Suprapubic skin (tissue), 4 donors: ENCODE data around the gene SLC8A1.

Experiments
- EP300 ChIP-seq: sonication (generic); formaldehyde crosslinking; IDR thresholded peaks from one replicate; pipeline ENCODE4 v1.6.1; 2017; ENCODE audit warnings: antibody characterized with exemption
- POLR2A ChIP-seq, 2 donors: fragments of 450-650 bp; IDR thresholded peaks; one replicate each; pipeline ENCODE4 v1.6.1; 2017; ENCODE audit warnings: antibody characterized with exemption in 2 of 2, mild to moderate bottlenecking in 2 of 2, moderate library complexity in 2 of 2
- POLR2AphosphoS5 ChIP-seq, 3 donors: sonication (generic); formaldehyde crosslinking; IDR thresholded peaks; one replicate each; pipeline ENCODE4 v1.6.1; 2017; ENCODE audit warnings: antibody characterized with exemption in 3 of 3
- TF ChIP-seq, protein P1 (sequence below), 2 donors: fragments of 200-600 bp in 1 of 2; fragments of 450-650 bp in 1 of 2; sonication (generic) in 1 of 2; IDR thresholded peaks; one replicate each; pipeline ENCODE4 v1.5.1; 2016 to 2019; ENCODE audit warnings: antibody characterized with exemption in 2 of 2, mild to moderate bottlenecking in 1 of 2, moderate library complexity in 1 of 2

- no peak for TF ChIP-seq POLR2A (IDR thresholded peaks at IDR 0.05)
- TF ChIP-seq, protein P1, sequence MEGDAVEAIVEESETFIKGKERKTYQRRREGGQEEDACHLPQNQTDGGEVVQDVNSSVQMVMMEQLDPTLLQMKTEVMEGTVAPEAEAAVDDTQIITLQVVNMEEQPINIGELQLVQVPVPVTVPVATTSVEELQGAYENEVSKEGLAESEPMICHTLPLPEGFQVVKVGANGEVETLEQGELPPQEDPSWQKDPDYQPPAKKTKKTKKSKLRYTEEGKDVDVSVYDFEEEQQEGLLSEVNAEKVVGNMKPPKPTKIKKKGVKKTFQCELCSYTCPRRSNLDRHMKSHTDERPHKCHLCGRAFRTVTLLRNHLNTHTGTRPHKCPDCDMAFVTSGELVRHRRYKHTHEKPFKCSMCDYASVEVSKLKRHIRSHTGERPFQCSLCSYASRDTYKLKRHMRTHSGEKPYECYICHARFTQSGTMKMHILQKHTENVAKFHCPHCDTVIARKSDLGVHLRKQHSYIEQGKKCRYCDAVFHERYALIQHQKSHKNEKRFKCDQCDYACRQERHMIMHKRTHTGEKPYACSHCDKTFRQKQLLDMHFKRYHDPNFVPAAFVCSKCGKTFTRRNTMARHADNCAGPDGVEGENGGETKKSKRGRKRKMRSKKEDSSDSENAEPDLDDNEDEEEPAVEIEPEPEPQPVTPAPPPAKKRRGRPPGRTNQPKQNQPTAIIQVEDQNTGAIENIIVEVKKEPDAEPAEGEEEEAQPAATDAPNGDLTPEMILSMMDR (IDR thresholded peaks at IDR 0.05): no peak
- TF ChIP-seq POLR2AphosphoS5 (IDR thresholded peaks at IDR 0.05): no peak
- no peak for TF ChIP-seq EP300
Measured at GRCh38 chr2:40454321-40454720, 2.4 kb upstream of the SLC8A1 start.
